Measurements from ENCODE around the gene FGF12.

FGF12 gene

DNA sequence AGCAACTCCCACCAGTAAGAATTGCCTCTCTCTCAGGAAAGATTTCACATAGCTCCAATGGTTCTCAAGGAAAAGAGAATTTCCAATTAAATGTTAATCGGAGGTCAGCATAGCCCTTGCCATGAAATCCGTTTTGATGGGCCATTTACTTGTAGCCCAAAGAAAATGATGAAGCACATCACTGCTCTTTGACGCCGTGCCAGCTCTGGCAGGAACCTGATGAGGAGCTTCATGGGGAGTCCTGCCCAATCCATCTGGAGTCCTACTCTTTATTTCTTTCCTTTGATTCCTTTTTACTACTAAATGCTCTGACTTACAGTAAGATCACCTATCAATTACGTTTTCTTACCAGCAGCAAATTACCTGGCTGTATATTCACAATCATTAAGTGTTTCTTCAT is 84.7 kb downstream of the FGF12 start:
- TF ChIP-seq REST (IDR thresholded peaks at IDR 0.05; ENCODE audit: insufficient read depth in 1 of 2, low read depth in 2 of 2, low read length in 2 of 2) (no peak), POLR2AphosphoS5 (IDR thresholded peaks at IDR 0.05; ENCODE audit: low read depth, low read length) (no peak), FOXP2 (optimal IDR thresholded peaks at IDR 0.05; ENCODE audit: borderline replicate concordance, extremely low read depth, extremely low read length, insufficient read depth) (no peak), TAF1 (IDR thresholded peaks at IDR 0.05; ENCODE audit: borderline replicate concordance, insufficient read depth, low read length) (no peak), SIN3A (IDR thresholded peaks at IDR 0.05; ENCODE audit: borderline replicate concordance, insufficient read depth, low read length) (no peak)

DNA sequence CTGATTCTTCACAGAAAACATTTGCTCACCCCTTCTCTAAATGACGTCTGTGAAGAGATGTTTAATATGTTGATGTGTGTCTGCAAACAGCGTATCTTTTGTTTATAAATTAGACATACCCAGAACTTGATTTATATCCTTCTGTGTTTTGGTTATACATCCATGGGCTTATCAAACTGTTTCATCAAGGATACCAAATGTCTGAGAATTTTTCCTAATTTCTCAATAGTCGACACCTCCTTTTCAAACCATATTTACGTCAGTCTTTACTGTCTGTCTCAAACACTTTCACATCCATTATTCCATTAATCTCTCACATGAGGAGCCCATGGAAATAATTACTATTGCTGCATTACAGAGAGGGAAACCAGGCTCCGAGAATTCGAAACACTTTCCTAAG is 85.4 kb downstream of the FGF12 start:
- TF ChIP-seq TAF1 (IDR thresholded peaks at IDR 0.05; ENCODE audit: borderline replicate concordance, insufficient read depth, low read length): no peak
- no peak for TF ChIP-seq SIN3A (IDR thresholded peaks at IDR 0.05; ENCODE audit: borderline replicate concordance, insufficient read depth, low read length)
- TF ChIP-seq FOXP2 (optimal IDR thresholded peaks at IDR 0.05; ENCODE audit: borderline replicate concordance, extremely low read depth, extremely low read length, insufficient read depth): no peak
- TF ChIP-seq REST (IDR thresholded peaks at IDR 0.05; ENCODE audit: insufficient read depth in 1 of 2, low read depth in 2 of 2, low read length in 2 of 2): no peak
- TF ChIP-seq POLR2AphosphoS5 (IDR thresholded peaks at IDR 0.05; ENCODE audit: low read depth, low read length): no peak

- TF ChIP-seq REST (IDR thresholded peaks at IDR 0.05; ENCODE audit: insufficient read depth in 1 of 2, low read depth in 2 of 2, low read length in 2 of 2): no peak
- TF ChIP-seq TAF1 (IDR thresholded peaks at IDR 0.05; ENCODE audit: borderline replicate concordance, insufficient read depth, low read length): no peak
- no peak for TF ChIP-seq SIN3A (IDR thresholded peaks at IDR 0.05; ENCODE audit: borderline replicate concordance, insufficient read depth, low read length)
- TF ChIP-seq FOXP2 (optimal IDR thresholded peaks at IDR 0.05; ENCODE audit: borderline replicate concordance, extremely low read depth, extremely low read length, insufficient read depth): no peak
- TF ChIP-seq POLR2AphosphoS5 (IDR thresholded peaks at IDR 0.05; ENCODE audit: low read depth, low read length): no peak
Observed at GRCh38 chr3:192639987-192640386, 87.4 kb downstream of the FGF12 start.

GRCh38 chr3:192637803-192638202 is 89.5 kb downstream of the FGF12 start:
- no peak for TF ChIP-seq FOXP2 (optimal IDR thresholded peaks at IDR 0.05; ENCODE audit: borderline replicate concordance, extremely low read depth, extremely low read length, insufficient read depth)
- TF ChIP-seq TAF1 (IDR thresholded peaks at IDR 0.05; ENCODE audit: borderline replicate concordance, insufficient read depth, low read length): no peak
- TF ChIP-seq REST (IDR thresholded peaks at IDR 0.05; ENCODE audit: insufficient read depth in 1 of 2, low read depth in 2 of 2, low read length in 2 of 2): no peak
- TF ChIP-seq SIN3A (IDR thresholded peaks at IDR 0.05; ENCODE audit: borderline replicate concordance, insufficient read depth, low read length): no peak
- no peak for TF ChIP-seq POLR2AphosphoS5 (IDR thresholded peaks at IDR 0.05; ENCODE audit: low read depth, low read length)
